Endothelial cell (in vitro differentiated cells): ENCODE data around the gene SOS2. TPM values are rescaled to one million over a fixed set of nuclear protein-coding genes. Genes with fewer than 3 reads are reported as not detected.
A peak's percentile ranks its signal among the peaks of the same experiment; 100 is the strongest.

ENCODE experiments used
- DNase-seq: peaks from one replicate; pipeline ENCODE4 v3.0.0; 2021; ENCODE audit warnings: low spot score
- H3K27ac Mint-ChIP-seq: one replicate; pipeline ENCODE4 v1.8.0; 2021; ENCODE audit warnings: mixed read lengths, inconsistent platforms; ENCODE audit not compliant: unreplicated experiment
- H3K27me3 Mint-ChIP-seq: one replicate; pipeline ENCODE4 v1.8.0; 2021; ENCODE audit warnings: mild to moderate bottlenecking, moderate library complexity, mixed read lengths, inconsistent platforms; ENCODE audit not compliant: unreplicated experiment
- H3K36me3 Mint-ChIP-seq: one replicate; pipeline ENCODE4 v1.8.0; 2021; ENCODE audit warnings: mild to moderate bottlenecking, low read depth, mixed read lengths, inconsistent platforms; ENCODE audit not compliant: unreplicated experiment
- H3K4me1 Mint-ChIP-seq: one replicate; pipeline ENCODE4 v1.8.0; 2021; ENCODE audit warnings: mild to moderate bottlenecking, mixed read lengths, inconsistent platforms; ENCODE audit not compliant: unreplicated experiment
- H3K4me3 Mint-ChIP-seq: one replicate; pipeline ENCODE4 v1.8.0; 2021; ENCODE audit warnings: mild to moderate bottlenecking, mixed read lengths, inconsistent platforms; ENCODE audit not compliant: unreplicated experiment
- H3K9me3 Mint-ChIP-seq: one replicate; pipeline ENCODE4 v1.8.0; 2021; ENCODE audit warnings: mixed read lengths, inconsistent platforms; ENCODE audit not compliant: unreplicated experiment
- CTCF ChIP-seq: fragments of 200-600 bp; sonication (generic); IDR thresholded peaks from one replicate; pipeline ENCODE4 v1.5.0; 2021; ENCODE audit warnings: antibody characterized with exemption; ENCODE audit not compliant: unreplicated experiment
- total RNA-seq: library from RNA; stranded (reverse); fragmentation: NEBNext Ultra II Directional; extraction: Animal tissue kit (Norgen Biotek cat#: 25700); gene quantifications from one replicate; pipeline ENCODE4 v1.2.1, GENCODE V29; 2021; ENCODE audit not compliant: unreplicated experiment

Gene SOS2
- total RNA-seq, 1 donor from 2014 or later: 27.9 TPM

DNA sequence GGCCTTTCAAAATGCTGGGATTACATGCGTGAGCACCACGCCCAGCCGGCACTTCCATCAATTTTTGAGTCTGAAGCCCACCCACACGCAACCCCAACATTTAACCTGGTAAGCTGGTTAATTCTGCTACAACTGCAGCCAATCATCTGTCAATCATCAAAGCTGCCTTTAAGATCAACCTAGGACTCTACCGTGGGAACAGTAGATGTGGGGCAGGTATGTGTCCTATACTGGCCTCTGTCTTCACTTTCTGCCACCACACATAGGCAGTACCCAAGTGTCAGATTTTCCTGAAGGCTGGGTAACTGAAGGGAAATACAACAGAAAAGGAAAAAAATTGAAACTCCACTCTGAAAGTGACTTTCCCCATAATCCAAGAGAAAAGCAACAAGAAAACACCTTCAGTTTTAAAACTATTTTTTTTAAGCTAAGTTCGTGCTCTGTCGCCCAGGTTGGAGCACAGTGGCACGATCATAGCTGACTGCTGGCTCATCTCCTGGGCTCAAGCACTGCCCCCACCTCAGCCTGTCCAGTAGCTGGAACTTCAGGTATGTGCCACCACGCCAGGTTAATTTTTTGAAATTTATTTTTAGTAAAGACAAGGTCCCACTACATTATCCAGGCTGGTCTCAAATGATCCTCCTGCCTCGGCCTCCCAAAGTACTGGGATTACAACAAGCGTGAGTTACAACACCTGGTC lies 137.2 kb downstream of the SOS2 start:
- H3K27ac Mint-ChIP-seq: peak overlapping the region; percentile 45
- peak overlapping the region; percentile 44 for H3K4me3 Mint-ChIP-seq
- peaks cover 4% of the 10 kb centered on the region for H3K4me1 Mint-ChIP-seq
- TF ChIP-seq CTCF: no peak
- no peak for DNase-seq
- no peaks in the 10 kb centered on the region for H3K9me3 Mint-ChIP-seq
- H3K27me3 Mint-ChIP-seq: peaks cover 6% of the 10 kb centered on the region
- H3K36me3 Mint-ChIP-seq: peaks cover 10% of the 10 kb centered on the region

GRCh38 chr14:50093496-50093895 lies 137.9 kb downstream of the SOS2 start:
- no peak overlapping the region for H3K27ac Mint-ChIP-seq
- peaks cover 10% of the 10 kb centered on the region for H3K36me3 Mint-ChIP-seq
- H3K4me1 Mint-ChIP-seq: peaks cover 4% of the 10 kb centered on the region
- peaks cover 4% of the 10 kb centered on the region for H3K27me3 Mint-ChIP-seq
- no peaks in the 10 kb centered on the region for H3K9me3 Mint-ChIP-seq
- no peak for TF ChIP-seq CTCF
- no peak for DNase-seq
- H3K4me3 Mint-ChIP-seq: no peak overlapping the region

GRCh38 chr14:50092006-50092555 lies 139.3 kb downstream of the SOS2 start:
- TF ChIP-seq CTCF: no peak
- no peak overlapping the region for H3K4me3 Mint-ChIP-seq
- peaks cover 4% of the 10 kb centered on the region for H3K4me1 Mint-ChIP-seq
- no peak overlapping the region for H3K27ac Mint-ChIP-seq
- H3K36me3 Mint-ChIP-seq: peaks cover 10% of the 10 kb centered on the region
- no peaks in the 10 kb centered on the region for H3K9me3 Mint-ChIP-seq
- no peak for DNase-seq
- peaks cover 4% of the 10 kb centered on the region for H3K27me3 Mint-ChIP-seq

- no peak for DNase-seq
- Mint-ChIP-seq H3K27ac (no peak overlapping the region), H3K4me1 (peaks cover 4% of the 10 kb centered on the region), H3K9me3 (no peaks in the 10 kb centered on the region), H3K4me3 (no peak overlapping the region), H3K27me3 (peaks cover 4% of the 10 kb centered on the region), H3K36me3 (peaks cover 10% of the 10 kb centered on the region)
- no peak for TF ChIP-seq CTCF
Observed at GRCh38 chr14:50091240-50091913, 140.0 kb downstream of the SOS2 start.

GRCh38 chr14:50089208-50089607 lies 142.2 kb downstream of the SOS2 start:
- no peak overlapping the region for H3K27ac Mint-ChIP-seq
- H3K36me3 Mint-ChIP-seq: peaks cover 5% of the 10 kb centered on the region
- H3K27me3 Mint-ChIP-seq: peaks cover 4% of the 10 kb centered on the region
- peaks cover 9% of the 10 kb centered on the region for H3K4me1 Mint-ChIP-seq
- no peak overlapping the region for H3K4me3 Mint-ChIP-seq
- no peak for DNase-seq
- TF ChIP-seq CTCF: no peak
- no peaks in the 10 kb centered on the region for H3K9me3 Mint-ChIP-seq
